Left ventricle myocardium inferior (tissue), 1 donor: Measurements from ENCODE around the gene DDX24. TPM values are rescaled to one million over a fixed set of nuclear protein-coding genes. Genes with fewer than 3 reads are reported as not detected.

Experiments
- DNase-seq: peaks from one replicate; pipeline ENCODE4 v3.0.0-alpha.2; 2020
- H3K27ac ChIP-seq: fragments of 200-600 bp; replicated peaks from 2 replicates; pipeline ENCODE4 v1.8.0; 2021
- H3K27me3 ChIP-seq: fragments of 200-600 bp; 2 replicates; pipeline ENCODE4 v1.8.0; 2021; ENCODE audit warnings: low read depth
- H3K36me3 ChIP-seq: fragments of 200-600 bp; 2 replicates; pipeline ENCODE4 v1.8.0; 2021
- H3K4me1 ChIP-seq: fragments of 200-600 bp; 2 replicates; pipeline ENCODE4 v1.8.0; 2021
- H3K4me3 ChIP-seq: fragments of 200-600 bp; 2 replicates; pipeline ENCODE4 v1.8.0; 2021; ENCODE audit warnings: mild to moderate bottlenecking, moderate library complexity
- H3K9me3 ChIP-seq: fragments of 200-600 bp; replicated peaks from 2 replicates; pipeline ENCODE4 v1.8.0; 2021
- intact Hi-C: fragments of 100-400 bp; cut with micrococcal nuclease; formaldehyde crosslinking; loops from one replicate; pipeline ENCODE4 v1.11.0; 2022
- total RNA-seq: library from RNA; stranded (reverse); fragmentation: NEBNext Ultra II Directional; extraction: Animal tissue kit (Norgen Biotek cat#: 25700); gene quantifications from one replicate; pipeline ENCODE4 v1.2.1, GENCODE V29; 2021
- TF ChIP-seq, protein P1 (sequence below): fragments of 200-600 bp; IDR thresholded peaks from 2 replicates; pipeline ENCODE4 v1.8.0; 2021; ENCODE audit warnings: antibody characterized with exemption, mild to moderate bottlenecking, borderline replicate concordance
- donor health status: DM: no; HTN: yes; CAD: no; lungs with severe emphysema.

DDX24 gene
- total RNA-seq, 1 donor from 2014 or later, result 208 TPM

DNA sequence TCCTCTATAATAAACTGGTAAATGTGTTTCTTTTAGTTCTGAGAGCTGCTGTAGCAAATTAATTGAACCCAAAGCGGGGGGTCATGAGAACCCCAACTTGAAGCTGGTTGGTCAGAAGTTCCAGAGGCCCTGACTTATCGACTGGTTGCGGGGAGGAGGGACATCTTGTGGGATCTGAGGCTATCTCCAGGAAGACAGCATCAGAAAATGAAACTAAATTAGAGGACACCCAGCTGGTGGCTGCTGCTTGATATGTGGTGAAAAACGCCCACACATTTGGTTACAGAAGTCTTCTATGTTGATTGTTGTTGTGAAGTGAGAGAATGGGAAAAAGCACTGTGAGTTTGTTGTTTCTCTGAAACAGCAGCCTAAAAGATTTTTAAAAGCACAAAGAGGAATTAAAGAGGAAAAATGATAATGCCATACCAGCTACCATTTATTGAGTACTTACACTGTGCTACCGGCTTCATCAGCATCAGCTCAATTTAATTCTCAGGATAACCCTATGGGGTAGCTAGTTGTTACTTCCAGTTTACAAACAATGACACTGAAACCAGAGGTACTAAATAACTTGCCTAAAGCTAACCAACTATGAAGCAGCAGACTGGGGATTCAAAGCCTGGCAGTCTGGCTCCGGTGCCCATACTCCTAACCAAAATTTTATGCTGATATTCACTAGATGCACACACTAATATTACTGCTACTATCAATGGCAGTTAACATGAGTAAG is 24.3 kb downstream of the DDX24 start:
- Histone ChIP-seq H3K36me3 (peaks cover 99% of the 10 kb centered on the region), H3K4me1 (peaks cover 49% of the 10 kb centered on the region), H3K27me3 (no peaks in the 10 kb centered on the region), H3K4me3 (no peak overlapping the region), H3K27ac (no peak overlapping the region), H3K9me3 (no peaks in the 10 kb centered on the region)
- DNase-seq, result no peak
- TF ChIP-seq, protein P1, sequence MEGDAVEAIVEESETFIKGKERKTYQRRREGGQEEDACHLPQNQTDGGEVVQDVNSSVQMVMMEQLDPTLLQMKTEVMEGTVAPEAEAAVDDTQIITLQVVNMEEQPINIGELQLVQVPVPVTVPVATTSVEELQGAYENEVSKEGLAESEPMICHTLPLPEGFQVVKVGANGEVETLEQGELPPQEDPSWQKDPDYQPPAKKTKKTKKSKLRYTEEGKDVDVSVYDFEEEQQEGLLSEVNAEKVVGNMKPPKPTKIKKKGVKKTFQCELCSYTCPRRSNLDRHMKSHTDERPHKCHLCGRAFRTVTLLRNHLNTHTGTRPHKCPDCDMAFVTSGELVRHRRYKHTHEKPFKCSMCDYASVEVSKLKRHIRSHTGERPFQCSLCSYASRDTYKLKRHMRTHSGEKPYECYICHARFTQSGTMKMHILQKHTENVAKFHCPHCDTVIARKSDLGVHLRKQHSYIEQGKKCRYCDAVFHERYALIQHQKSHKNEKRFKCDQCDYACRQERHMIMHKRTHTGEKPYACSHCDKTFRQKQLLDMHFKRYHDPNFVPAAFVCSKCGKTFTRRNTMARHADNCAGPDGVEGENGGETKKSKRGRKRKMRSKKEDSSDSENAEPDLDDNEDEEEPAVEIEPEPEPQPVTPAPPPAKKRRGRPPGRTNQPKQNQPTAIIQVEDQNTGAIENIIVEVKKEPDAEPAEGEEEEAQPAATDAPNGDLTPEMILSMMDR, result no peak
- intact Hi-C loops, result no loop called here

DNA sequence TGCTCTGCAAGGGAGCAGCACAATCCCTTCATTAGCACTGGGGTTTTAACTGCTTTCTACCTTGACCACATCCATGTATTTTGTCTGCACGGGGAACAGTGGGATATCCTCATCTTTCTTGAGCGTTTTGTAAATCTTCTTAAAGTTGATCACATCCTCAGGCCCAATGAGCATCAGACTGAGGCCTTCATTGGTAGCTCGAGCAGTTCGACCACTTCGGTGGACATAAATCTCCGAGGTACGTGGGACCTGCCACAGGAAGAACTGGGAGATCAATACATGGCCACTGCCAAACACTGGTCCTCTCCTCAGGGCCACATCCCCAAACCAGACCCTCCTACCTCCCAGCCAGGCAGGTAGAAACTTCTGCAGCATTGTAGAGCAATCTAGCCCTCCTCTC is 26.1 kb downstream of the DDX24 start:
- Histone ChIP-seq H3K4me3 (no peak overlapping the region), H3K27ac (no peak overlapping the region), H3K4me1 (peaks cover 56% of the 10 kb centered on the region), H3K27me3 (no peaks in the 10 kb centered on the region), H3K9me3 (no peaks in the 10 kb centered on the region), H3K36me3 (peaks cover 99% of the 10 kb centered on the region)
- TF ChIP-seq, protein P1, result no peak
- no peak for DNase-seq
- intact Hi-C loops, result no loop called here

- no peak overlapping the region for H3K4me3 ChIP-seq
- no peaks in the 10 kb centered on the region for H3K9me3 ChIP-seq
- intact Hi-C loops, result no loop called here
- no peak overlapping the region for H3K27ac ChIP-seq
- H3K36me3 ChIP-seq, result peaks cover 99% of the 10 kb centered on the region
- DNase-seq, result no peak
- H3K4me1 ChIP-seq, result peaks cover 56% of the 10 kb centered on the region
- no peaks in the 10 kb centered on the region for H3K27me3 ChIP-seq
- TF ChIP-seq, protein P1, result no peak
Measured at GRCh38 chr14:94054401-94054800, 26.6 kb downstream of the DDX24 start.

DNA sequence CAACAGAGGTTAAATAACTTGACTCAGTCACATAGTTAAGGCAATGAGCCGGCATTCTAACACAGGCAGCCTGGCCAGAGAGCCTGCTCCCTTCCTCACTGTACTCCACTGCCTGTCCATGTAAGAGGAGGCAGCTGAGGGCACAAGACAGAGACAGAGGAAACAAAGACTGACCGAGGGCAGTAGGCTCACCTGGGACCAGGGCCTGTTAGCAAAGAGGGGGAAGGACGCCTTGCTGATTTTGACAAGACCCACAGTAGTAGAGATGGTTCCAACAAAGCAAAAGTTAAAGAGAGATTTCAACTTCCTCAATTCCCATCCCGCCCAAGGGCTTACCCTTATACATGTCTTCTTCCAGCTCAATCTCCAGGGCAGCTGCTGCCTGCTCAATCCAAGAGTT is 28.3 kb downstream of the DDX24 start:
- H3K27ac ChIP-seq, result no peak overlapping the region
- intact Hi-C loops, result no loop called here

DNA sequence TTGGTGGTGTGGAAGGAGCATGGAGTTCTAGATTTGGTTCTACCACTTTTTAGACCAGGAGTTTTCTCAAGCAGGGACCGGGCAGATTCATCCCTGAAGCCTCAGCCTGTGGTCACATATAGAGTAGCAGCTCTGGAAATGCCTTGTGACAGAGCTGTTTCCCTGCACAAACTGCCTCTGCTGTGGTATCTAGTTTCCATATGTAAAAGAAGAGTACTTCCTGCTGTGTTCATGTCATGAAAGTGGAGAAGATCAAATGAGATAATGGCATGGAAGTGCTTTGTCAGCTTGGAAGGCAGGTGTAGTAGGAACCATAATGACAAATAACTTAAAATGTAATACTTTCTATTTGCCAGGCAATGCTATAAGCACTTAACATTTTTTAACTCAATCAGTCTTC is 28.8 kb downstream of the DDX24 start:
- no peaks in the 10 kb centered on the region for H3K9me3 ChIP-seq
- peaks cover 100% of the 10 kb centered on the region for H3K36me3 ChIP-seq
- peaks cover 51% of the 10 kb centered on the region for H3K4me1 ChIP-seq
- intact Hi-C loops, result no loop called here
- no peak overlapping the region for H3K4me3 ChIP-seq
- DNase-seq, result no peak
- H3K27ac ChIP-seq, result peak overlapping the region; percentile 47
- no peaks in the 10 kb centered on the region for H3K27me3 ChIP-seq
- TF ChIP-seq, protein P1, result no peak

More for the DNA sequence above, 28.3 kb downstream of the DDX24 start:
- H3K36me3 ChIP-seq, result peaks cover 100% of the 10 kb centered on the region
- H3K27me3 ChIP-seq, result no peaks in the 10 kb centered on the region
- no peak for DNase-seq
- H3K4me1 ChIP-seq, result peaks cover 56% of the 10 kb centered on the region
- no peaks in the 10 kb centered on the region for H3K9me3 ChIP-seq
- TF ChIP-seq, protein P1, result no peak
- no peak overlapping the region for H3K4me3 ChIP-seq
